Dermis blood vessel endothelial cell (primary cell): ENCODE measurements around the gene PTPRN2. TPM values are rescaled to one million over a fixed set of nuclear protein-coding genes. Genes with fewer than 3 reads are reported as not detected.

Experiments
- DNase-seq: peaks from one replicate; pipeline ENCODE4 v3.0.0; 2010
- total RNA-seq: library from RNA; depleted of rRNA; stranded (reverse); fragments of >200 nt; gene quantifications from 2 replicates; pipeline ENCODE4 v1.2.3, GENCODE V29; 2014

The PTPRN2 gene
- total RNA-seq, 1 donor from 2014 or later, result 2.2 TPM

- no peak for DNase-seq
These were observed 947.5 kb downstream of the PTPRN2 start for GRCh38 chr7:157640144-157640543.

GRCh38 chr7:157638563-157638962 lies 949.1 kb downstream of the PTPRN2 start:
- DNase-seq, result no peak

- DNase-seq, result no peak
These were observed 950.2 kb downstream of the PTPRN2 start for GRCh38 chr7:157637216-157637949.

- no peak for DNase-seq
These were observed 952.0 kb downstream of the PTPRN2 start for GRCh38 chr7:157635669-157636068.

GRCh38 chr7:157635148-157635500 lies 952.5 kb downstream of the PTPRN2 start:
- no peak for DNase-seq

- no peak for DNase-seq
These were observed 953.0 kb downstream of the PTPRN2 start for GRCh38 chr7:157634401-157635147.

GRCh38 chr7:157633465-157634185 lies 954.0 kb downstream of the PTPRN2 start:
- DNase-seq, result no peak

- DNase-seq, result no peak
These were observed 957.2 kb downstream of the PTPRN2 start for GRCh38 chr7:157630301-157630853.

- no peak for DNase-seq
These were observed 959.2 kb downstream of the PTPRN2 start for GRCh38 chr7:157628456-157628855.

- no peak for DNase-seq
These were observed 960.0 kb downstream of the PTPRN2 start for GRCh38 chr7:157627646-157628045.

GRCh38 chr7:157627033-157627432 lies 960.6 kb downstream of the PTPRN2 start:
- DNase-seq, result no peak

GRCh38 chr7:157625973-157626742 lies 961.5 kb downstream of the PTPRN2 start:
- DNase-seq, result no peak

GRCh38 chr7:157623556-157623955 lies 964.1 kb downstream of the PTPRN2 start:
- DNase-seq, result no peak

GRCh38 chr7:157622408-157623205 lies 965.0 kb downstream of the PTPRN2 start:
- no peak for DNase-seq

- no peak for DNase-seq
These were observed 965.6 kb downstream of the PTPRN2 start for GRCh38 chr7:157622000-157622399.

GRCh38 chr7:157621131-157621681 lies 966.4 kb downstream of the PTPRN2 start:
- DNase-seq, result no peak

GRCh38 chr7:157620616-157621015 lies 967.0 kb downstream of the PTPRN2 start:
- no peak for DNase-seq

- no peak for DNase-seq
These were observed 967.7 kb downstream of the PTPRN2 start for GRCh38 chr7:157619753-157620525.

GRCh38 chr7:157618823-157619606 lies 968.6 kb downstream of the PTPRN2 start:
- DNase-seq, result no peak
